GM12875 (cell line): ENCODE results near the gene NUTF2.

ENCODE experiments used
- H3K4me3 ChIP-seq: one replicate; pipeline ENCODE4 v1.5.1; 2011; ENCODE audit warnings: low read depth, low read length, control low read depth
- TF ChIP-seq, protein P1 (sequence below): IDR thresholded peaks from 2 replicates; pipeline ENCODE4 v1.5.1; 2011; ENCODE audit warnings: low read depth, mild to moderate bottlenecking, control low read depth, inconsistent platforms, low read length, moderate library complexity, borderline replicate concordance; ENCODE audit not compliant: insufficient read depth

NUTF2 gene

DNA sequence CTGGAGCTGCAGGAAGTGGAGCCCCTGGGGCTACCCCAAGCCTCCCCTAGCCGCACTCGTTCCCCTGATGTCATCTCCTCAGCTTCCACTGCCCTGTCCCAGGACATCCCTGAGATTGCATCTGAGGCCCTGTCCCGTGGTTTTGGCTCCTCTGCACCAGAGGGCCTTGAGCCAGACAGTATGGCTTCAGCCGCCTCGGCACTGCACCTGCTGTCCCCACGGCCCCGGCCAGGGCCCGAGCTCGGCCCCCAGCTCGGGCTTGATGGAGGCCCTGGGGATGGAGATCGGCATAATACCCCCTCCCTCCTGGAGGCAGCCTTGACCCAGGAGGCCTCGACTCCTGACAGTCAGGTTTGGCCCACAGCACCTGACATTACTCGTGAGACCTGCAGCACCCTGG, 33.9 kb downstream of the NUTF2 start:
- TF ChIP-seq, protein P1, sequence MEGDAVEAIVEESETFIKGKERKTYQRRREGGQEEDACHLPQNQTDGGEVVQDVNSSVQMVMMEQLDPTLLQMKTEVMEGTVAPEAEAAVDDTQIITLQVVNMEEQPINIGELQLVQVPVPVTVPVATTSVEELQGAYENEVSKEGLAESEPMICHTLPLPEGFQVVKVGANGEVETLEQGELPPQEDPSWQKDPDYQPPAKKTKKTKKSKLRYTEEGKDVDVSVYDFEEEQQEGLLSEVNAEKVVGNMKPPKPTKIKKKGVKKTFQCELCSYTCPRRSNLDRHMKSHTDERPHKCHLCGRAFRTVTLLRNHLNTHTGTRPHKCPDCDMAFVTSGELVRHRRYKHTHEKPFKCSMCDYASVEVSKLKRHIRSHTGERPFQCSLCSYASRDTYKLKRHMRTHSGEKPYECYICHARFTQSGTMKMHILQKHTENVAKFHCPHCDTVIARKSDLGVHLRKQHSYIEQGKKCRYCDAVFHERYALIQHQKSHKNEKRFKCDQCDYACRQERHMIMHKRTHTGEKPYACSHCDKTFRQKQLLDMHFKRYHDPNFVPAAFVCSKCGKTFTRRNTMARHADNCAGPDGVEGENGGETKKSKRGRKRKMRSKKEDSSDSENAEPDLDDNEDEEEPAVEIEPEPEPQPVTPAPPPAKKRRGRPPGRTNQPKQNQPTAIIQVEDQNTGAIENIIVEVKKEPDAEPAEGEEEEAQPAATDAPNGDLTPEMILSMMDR: no peak

DNA sequence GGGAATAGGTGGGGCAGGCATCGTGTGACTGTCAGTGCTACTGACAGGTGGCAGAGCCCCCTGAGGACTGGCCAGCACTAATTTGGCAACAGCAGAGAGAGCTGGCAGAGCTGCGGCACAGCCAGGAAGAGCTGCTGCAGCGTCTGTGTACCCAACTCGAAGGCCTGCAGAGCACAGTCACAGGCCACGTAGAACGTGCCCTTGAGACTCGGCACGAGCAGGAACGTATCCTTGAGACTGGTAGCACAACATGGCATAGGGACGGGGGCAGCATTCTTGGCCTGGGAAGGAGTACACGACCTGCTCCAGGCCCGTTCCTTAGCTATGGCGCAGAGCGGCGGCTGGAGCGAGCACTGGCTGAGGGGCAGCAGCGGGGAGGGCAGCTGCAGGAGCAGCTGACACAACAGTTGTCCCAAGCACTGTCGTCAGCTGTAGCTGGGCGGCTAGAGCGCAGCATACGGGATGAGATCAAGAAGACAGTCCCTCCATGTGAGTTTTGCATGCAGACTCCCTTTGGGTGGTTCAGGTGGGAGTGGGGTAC, 35.0 kb downstream of the NUTF2 start:
- TF ChIP-seq, protein P1: no peak
- no peak overlapping the region for H3K4me3 ChIP-seq

More for the DNA sequence above, 33.9 kb downstream of the NUTF2 start:
- H3K4me3 ChIP-seq: no peak overlapping the region

DNA sequence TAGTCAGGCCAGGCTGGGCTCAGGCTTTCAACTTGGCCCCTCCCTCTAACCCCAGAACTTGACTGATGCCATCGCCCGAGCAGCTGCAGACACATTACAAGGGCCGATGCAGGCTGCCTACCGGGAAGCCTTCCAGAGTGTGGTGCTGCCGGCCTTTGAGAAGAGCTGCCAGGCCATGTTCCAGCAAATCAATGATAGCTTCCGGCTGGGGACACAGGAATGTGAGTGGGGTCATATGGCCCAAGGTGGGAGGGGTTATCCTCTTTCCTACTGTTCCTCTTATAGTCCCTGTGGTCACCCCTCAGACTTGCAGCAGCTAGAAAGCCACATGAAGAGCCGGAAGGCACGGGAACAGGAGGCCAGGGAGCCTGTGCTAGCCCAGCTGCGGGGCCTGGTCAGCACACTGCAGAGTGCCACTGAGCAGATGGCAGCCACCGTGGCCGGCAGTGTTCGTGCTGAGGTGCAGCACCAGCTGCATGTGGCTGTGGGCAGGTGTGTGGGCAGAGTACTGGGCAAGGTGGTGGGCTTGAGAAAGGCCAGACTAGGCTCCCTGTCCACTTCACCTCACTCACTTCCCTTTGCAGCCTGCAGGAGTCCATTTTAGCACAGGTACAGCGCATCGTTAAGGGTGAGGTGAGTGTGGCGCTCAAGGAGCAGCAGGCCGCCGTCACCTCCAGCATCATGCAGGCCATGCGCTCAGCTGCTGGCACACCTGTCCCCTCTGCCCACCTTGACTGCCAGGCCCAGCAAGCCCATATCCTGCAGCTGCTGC, 35.8 kb downstream of the NUTF2 start:
- TF ChIP-seq, protein P1: no peak
- H3K4me3 ChIP-seq: no peak overlapping the region

DNA sequence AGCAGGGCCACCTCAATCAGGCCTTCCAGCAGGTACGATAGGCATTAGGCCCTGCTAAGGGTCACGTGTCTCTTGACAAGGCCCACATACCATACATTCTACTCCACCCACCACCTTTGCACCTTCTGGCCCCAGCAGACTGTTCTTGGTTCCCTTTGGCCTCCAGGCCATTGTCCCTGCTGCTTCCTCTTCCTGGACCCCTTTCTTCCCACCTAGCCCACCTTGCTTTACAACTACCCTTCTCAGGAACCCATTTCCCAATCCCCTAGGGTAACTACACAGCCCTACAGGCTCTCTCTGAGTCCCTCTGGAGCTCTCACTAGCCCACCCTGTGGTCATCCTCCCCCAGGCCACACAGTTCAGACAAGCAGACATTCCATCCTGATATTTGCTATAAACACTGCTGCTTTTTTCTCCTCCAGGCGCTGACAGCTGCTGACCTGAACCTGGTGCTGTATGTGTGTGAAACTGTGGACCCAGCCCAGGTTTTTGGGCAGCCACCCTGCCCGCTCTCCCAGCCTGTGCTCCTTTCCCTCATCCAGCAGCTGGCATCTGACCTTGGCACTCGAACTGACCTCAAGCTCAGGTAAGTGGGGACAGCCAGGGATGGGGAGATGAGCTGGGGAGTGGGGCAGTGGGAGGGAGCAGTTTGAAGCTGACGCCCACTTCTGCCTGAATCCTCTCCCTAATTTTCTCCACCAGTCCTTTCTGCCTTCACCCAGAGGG, 36.6 kb downstream of the NUTF2 start:
- TF ChIP-seq, protein P1: no peak
- H3K4me3 ChIP-seq: no peak overlapping the region

DNA sequence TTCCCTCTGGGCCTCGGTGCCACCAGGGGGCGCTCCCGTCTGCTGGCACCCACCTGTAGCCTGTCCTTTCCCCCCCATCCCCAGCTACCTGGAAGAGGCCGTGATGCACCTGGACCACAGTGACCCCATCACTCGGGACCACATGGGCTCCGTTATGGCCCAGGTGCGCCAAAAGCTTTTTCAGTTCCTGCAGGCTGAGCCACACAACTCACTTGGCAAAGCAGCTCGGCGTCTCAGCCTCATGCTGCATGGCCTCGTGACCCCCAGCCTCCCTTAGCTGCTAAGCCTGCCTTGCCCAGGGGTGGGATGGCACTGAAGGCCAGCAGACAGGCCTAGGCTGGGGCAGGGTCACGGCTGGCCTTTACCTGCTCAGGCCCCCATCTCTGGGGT, 37.1 kb downstream of the NUTF2 start:
- H3K4me3 ChIP-seq: no peak overlapping the region
- TF ChIP-seq, protein P1: peak; percentile 89

DNA sequence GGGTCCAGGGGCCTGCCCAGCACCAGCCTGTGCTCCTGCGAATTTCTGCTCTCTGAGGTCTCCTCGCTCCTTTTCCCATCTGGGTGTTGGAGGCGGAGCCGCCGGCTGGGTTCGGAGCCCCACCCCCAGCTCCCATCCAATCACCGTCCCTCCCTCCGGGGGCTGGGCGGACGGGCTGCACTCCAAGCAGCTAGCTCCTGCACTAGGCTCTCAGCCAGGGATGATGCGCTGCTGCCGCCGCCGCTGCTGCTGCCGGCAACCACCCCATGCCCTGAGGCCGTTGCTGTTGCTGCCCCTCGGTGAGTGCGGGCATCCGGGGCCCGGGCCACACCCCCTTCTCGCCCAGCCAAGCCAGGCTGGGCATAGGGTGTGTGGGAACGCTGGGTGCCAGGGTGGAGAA, 38.0 kb downstream of the NUTF2 start, which contains the start of gene NRN1L:
TSS of gene NRN1L (plus strand) at position 202 of the 400 bp plus-strand sequence. CDS start at position 221, 19 bp downstream.
- H3K4me3 ChIP-seq: no peak within 1 kb of the TSS
- TF ChIP-seq, protein P1: no peak
